Left forelimb (tissue), 1 donor: ENCODE measurements around the gene SLC7A6.

Source experiments
- DNase-seq: peaks from one replicate; pipeline ENCODE4 v3.0.0-alpha.2; 2018; ENCODE audit warnings: low spot score

SLC7A6 gene

GRCh38 chr16:68235108-68235886 is 29.0 kb upstream of the SLC7A6 start:
- no peak for DNase-seq

DNA sequence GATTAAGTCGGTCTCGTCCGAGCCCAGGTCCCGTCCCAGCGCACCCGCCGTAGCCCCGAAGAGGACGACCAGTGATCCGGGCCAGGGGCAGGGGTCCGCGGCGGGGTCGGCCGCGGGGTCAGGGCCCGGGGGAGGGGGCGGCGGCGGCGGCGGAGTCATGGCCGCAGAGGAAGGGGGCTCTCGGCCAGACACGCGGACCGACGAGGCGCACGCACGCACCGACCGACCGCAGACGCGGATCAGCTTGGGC is 28.5 kb upstream of the SLC7A6 start, which contains the start of gene ESRP2:
Gene ESRP2, minus strand, starts transcription at position 241 of the 250 bp plus-strand sequence. Its CDS starts 82 bp downstream, at position 159.
- DNase-seq, result no peak

DNA sequence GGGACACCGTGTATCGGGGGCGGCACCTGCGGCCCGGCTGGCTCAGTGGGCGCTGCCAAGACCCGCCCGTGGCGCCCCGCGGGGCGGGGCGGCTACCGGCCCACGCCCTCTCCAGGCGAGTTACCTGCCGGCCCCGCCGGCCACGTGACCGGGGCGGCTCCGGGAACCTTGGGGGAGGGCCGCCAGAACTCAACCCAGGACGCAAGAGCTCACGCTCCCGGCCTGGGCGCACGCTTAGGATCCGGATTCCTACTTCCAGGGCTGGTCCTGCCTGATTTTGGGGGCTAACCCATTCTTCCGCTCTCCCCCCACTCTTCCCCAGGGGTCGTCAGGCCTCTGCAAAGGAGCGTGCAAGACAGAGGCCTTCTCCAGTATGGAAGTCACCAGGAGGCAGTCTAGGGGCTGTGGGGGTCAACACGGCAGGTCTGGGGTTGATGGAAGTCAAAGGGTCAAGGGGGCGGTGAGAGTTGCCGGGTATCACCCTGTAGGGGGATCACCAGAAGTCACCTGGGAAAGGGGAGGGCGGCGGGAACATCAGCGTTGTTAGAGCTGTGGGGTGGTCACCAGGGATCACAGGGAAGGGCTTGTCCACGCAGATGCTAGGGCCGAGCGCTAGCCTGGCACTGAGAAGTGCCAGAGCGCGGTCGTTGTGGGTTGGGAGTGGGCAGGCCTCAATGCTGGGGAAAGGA is 28.0 kb upstream of the SLC7A6 start:
- no peak for DNase-seq

DNA sequence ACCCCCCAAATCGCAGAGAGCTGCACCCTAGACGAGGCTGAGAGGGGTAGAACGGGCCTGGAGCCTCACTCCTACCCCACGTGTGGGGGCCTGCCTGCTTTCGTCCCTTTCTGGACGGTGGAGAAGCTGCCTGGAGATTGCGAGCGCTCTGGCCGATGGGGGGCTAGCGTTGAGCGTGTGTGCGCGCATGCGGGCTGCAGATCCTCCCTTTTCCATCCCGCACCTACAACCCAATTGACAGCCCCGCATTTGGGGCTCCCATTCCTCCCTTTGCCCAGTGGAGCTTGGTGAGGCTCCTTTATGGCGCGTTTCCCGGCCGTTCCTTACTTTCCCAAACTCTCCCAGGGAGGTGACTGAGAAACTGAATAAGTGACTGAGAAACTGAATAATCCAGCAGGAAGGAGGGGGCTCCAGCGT is 27.5 kb upstream of the SLC7A6 start:
- no peak for DNase-seq

GRCh38 chr16:68237243-68238028 is 26.9 kb upstream of the SLC7A6 start:
- DNase-seq, result peak; percentile 98

- no peak for DNase-seq
These were observed 26.3 kb upstream of the SLC7A6 start for GRCh38 chr16:68238029-68238345.

GRCh38 chr16:68242085-68242484 is 22.2 kb upstream of the SLC7A6 start:
- no peak for DNase-seq

DNA sequence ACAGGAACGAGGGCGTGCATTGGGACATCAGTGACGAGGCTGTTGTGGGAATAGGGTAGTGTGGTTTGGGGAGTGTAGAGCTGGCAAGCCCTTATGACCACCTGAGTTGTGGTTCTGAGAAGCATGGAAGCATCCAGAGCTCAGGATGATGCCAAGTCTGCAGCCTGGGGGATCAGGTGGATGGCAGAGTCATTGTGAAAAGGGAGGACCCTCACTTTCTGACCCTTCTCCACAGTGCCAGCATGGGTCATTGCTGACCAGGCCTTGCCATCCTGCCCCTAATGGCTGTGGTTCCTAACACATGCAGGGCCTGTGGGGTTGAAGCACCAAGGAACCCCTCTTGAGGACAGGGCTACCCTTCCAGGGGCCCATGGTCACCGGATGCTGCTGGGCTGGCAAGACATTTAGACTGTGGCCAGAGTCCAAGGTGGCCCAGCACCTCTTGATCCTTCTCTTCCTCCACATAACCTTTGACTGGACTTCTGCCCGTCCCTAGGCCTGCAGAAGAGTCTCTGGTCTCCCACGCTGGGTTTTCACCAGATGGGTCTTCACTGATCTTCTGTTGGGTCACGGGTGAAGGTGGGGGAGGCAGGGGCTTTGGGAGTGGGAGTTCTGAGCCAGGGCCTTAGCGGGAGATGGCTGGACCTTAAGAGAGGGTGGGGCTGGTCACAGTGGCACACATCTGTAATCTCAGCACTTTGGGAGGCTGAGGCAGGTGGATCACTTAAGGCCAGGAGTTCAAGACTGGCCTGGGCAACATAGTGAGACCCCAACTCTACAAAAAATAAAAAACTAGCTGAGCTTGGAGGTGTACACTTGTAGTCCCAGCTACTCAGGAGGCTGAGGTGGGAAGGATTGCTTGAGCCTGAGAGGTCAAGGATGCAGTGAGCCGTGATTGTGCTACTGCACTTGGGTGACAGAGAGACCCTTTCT is 21.1 kb upstream of the SLC7A6 start:
- no peak for DNase-seq

DNA sequence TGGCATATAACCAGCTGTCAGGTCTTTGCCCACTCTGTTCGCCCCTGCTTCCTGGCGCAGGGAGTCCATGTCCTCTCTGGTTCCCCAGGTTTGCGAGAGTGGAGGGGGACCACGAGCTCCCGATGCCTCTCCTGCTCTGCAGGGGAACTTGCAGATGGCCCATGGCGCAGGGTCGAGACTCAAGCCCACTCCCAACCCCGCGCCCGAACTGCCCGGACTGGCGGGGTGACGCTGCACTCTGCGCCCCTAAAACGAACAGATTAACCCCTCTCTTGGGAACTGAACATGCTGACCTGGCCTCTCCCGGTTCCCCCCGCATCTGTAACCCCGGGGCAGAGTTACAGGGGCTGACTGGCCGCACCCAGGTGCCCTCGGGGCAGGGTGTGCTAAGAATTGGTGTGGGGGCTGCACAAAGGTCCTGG is 19.8 kb upstream of the SLC7A6 start:
- no peak for DNase-seq

- DNase-seq, result peak; percentile 98
These were observed 19.1 kb upstream of the SLC7A6 start, which contains the start of gene PLA2G15 for GRCh38 chr16:68244903-68245853. Gene PLA2G15 (plus strand): TSS chr16:68245373. CDS start chr16:68245427, 54 bp downstream.

DNA sequence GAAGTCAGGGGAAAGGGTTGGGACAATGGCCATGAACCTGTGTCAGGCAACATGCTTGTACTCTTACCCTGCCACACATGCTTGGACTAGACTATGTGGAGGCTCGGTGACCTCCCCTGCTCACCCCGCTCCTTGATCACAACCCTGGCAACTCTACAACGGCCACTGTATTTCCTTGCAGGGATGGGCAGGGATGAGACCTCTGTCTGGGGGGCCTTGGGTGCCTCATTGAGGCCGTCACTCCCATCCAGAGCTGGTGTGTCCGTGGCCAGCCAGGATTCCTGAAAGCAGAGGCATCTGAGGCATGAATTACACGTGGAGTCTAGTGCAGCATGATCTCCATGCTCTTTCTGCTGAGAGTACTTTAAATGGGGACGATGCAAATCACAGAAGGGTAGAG is 18.2 kb upstream of the SLC7A6 start:
- no peak for DNase-seq

DNA sequence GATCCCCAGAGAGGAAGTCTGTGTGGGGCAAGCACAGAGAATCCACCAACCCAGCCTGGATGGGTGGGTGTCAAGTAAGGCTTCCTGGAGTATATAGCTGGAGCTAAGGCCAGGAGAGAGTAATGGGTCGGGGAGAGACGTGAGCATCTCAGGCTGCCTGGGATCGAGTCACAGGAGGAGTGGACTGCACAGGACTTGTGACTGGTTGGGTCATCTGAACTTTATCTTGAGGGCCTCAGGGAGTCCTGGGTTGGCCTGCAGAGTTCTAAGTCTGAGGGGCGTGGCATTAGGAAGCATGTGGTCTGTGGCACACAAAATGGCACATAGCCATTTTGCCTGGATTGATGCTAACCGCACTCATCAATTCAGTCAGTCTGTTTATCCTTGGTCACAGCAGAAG is 17.7 kb upstream of the SLC7A6 start:
- no peak for DNase-seq

DNA sequence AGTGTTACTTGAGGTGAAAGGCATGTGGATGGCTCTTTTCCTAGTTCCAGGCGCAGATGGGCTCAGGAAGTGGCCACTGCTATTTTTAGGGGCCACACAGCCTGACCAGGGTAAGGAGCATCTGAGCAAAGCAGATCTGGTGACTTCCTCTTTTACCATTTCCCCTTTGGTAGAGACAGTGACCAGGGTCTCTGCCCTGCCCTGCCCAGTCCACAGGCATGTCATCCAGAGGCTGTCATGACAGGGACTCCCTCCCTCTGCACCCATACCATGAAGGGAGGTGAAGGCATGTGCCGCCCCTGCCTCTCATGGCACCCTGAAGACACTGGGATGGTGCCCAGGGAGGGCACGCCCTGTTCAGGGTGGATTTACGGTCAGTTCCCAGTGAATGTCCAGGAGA is 16.9 kb upstream of the SLC7A6 start:
- no peak for DNase-seq

GRCh38 chr16:68247932-68248331 is 16.4 kb upstream of the SLC7A6 start:
- no peak for DNase-seq

GRCh38 chr16:68249371-68249770 is 15.0 kb upstream of the SLC7A6 start:
- no peak for DNase-seq

DNA sequence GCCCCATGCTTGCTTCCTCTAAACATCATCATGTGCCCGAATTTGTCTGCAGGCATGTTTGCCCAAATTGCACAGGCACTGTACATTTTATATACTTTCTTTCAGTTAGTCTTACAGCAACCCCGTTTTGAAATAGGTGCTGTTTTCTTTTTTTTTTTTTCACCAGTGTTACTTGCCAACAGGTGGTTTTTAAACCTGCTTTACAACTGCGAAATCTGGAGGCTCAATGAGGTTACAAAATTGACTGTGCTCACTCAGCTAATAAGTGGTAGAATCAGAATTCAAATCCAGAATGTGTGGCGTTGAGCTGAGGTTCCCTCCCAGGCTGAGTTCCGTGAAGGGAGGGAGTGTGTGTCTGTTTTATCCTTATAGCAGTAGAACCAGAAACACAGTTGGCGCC is 13.4 kb upstream of the SLC7A6 start:
- DNase-seq, result no peak

GRCh38 chr16:68251832-68252231 is 12.5 kb upstream of the SLC7A6 start:
- DNase-seq, result no peak

- no peak for DNase-seq
These were observed 11.9 kb upstream of the SLC7A6 start for GRCh38 chr16:68252383-68252782.

DNA sequence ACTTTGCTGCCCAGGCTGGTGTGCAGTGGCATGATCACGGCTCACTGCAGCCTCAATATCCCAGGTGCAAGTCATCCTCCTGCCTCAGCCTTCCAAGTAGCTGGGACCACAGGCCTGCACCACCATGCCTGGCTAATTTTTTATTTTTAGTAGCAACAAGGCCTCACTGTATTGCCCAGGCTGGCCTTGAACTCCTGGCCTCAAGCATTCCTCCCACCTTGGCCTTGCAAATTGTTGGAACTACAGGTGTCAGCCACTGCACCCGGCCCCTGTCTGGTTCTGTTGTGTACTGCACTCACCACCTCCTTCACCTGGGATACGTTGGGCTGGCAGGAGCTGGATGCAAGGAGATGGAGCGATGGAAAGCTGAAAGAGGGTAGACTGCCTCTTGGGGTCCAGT is 10.6 kb upstream of the SLC7A6 start:
- no peak for DNase-seq

DNA sequence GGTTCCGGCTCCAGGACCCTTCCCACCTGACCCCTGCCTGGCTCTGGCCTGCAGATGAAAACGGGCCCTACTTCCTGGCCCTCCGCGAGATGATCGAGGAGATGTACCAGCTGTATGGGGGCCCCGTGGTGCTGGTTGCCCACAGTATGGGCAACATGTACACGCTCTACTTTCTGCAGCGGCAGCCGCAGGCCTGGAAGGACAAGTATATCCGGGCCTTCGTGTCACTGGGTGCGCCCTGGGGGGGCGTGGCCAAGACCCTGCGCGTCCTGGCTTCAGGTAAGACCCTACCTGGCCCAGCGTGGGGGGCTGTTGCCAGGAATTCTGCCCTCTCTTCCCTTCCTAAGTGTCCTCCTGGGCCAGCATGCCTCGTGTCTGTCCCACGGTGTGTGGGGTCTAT is 8.6 kb upstream of the SLC7A6 start:
- no peak for DNase-seq
